ENCODE results near the gene NAA80. TPM values are rescaled to one million over a fixed set of nuclear protein-coding genes. Genes with fewer than 3 reads are reported as not detected.

NAA80 gene
- total and polyA plus RNA-seq, 8 donors, result 5.6 to 12.7 (median 9.1) TPM

GRCh38 chr3:50324351-50325112, 25.3 kb upstream of the NAA80 start:
- TF ChIP-seq CTCF (IDR thresholded peaks at IDR 0.05), result peak; percentile 77 to 91
- peaks cover 25 to 78% of the 10 kb centered on the region in 2 donors for H3K4me1 ChIP-seq
- H3K9me3 ChIP-seq, result no peaks in the 10 kb centered on the region
- peaks cover 0 to 27% of the 10 kb centered on the region in 2 donors for H3K36me3 ChIP-seq
- H3K27me3 ChIP-seq, result no peaks in the 10 kb centered on the region
- intact Hi-C loops (cut with DNase I), result no loop called here
- ATAC-seq (peak; percentile 4), DNase-seq (peak in 2 of 4 donors; percentile 69 to 90)
- peak overlapping the region; percentile 90 to 93 for H3K27ac ChIP-seq
- H3K4me3 ChIP-seq, result peak overlapping the region in 1 of 2 donors; percentile 91

- ATAC-seq (no peak), DNase-seq (peak in 1 of 4 donors; percentile 39)
- TF ChIP-seq CTCF (IDR thresholded peaks at IDR 0.05), result peak in 1 of 2 donors; percentile 17
- Histone ChIP-seq H3K4me3 (peak overlapping the region in 1 of 2 donors; percentile 91), H3K27me3 (no peaks in the 10 kb centered on the region), H3K27ac (peak overlapping the region; percentile 90 to 93), H3K4me1 (peaks cover 33 to 84% of the 10 kb centered on the region in 2 donors), H3K9me3 (no peaks in the 10 kb centered on the region), H3K36me3 (peaks cover 0 to 30% of the 10 kb centered on the region in 2 donors)
- intact Hi-C loops (cut with DNase I), result no loop called here
Measured at GRCh38 chr3:50323614-50324199, 24.5 kb upstream of the NAA80 start.

GRCh38 chr3:50323092-50323600, 23.9 kb upstream of the NAA80 start:
- H3K27ac ChIP-seq, result peak overlapping the region; percentile 90 to 93
- H3K4me1 ChIP-seq, result peaks cover 39 to 84% of the 10 kb centered on the region in 2 donors
- no peak for ATAC-seq
- H3K27me3 ChIP-seq, result no peaks in the 10 kb centered on the region
- intact Hi-C loops (cut with DNase I), result no loop called here
- peaks cover 0 to 36% of the 10 kb centered on the region in 2 donors for H3K36me3 ChIP-seq
- H3K9me3 ChIP-seq, result no peaks in the 10 kb centered on the region
- TF ChIP-seq CTCF (IDR thresholded peaks at IDR 0.05), result no peak
- peak overlapping the region in 1 of 2 donors; percentile 91 for H3K4me3 ChIP-seq
- peak in 1 of 4 donors; percentile 58 for DNase-seq

- DNase-seq, result peak in 2 of 4 donors; percentile 56 to 67
- no peaks in the 10 kb centered on the region for H3K9me3 ChIP-seq
- peak within 1 kb of the TSS; percentile 76 to 91 for H3K4me3 ChIP-seq
- H3K4me1 ChIP-seq, result peaks cover 44 to 89% of the 10 kb centered on the region in 2 donors
- peaks cover 0 to 42% of the 10 kb centered on the region in 2 donors for H3K36me3 ChIP-seq
- peak within 1 kb of the TSS; percentile 90 to 93 for H3K27ac ChIP-seq
- no peak for TF ChIP-seq CTCF (IDR thresholded peaks at IDR 0.05)
- intact Hi-C loops (cut with DNase I), result no loop called here
- peak; percentile 2 for ATAC-seq
- no peaks in the 10 kb centered on the region for H3K27me3 ChIP-seq
Measured at GRCh38 chr3:50322386-50323091, 23.3 kb upstream of the NAA80 start, which contains the start of gene HYAL2. TSS of gene HYAL2 (minus strand) at chr3:50322745. CDS start at chr3:50320489, 2,256 bp downstream.

All from left lung (tissue), 10 donors.